Measurements from ENCODE around the gene TMEM100.

The TMEM100 gene

GRCh38 chr17:55756689-55757088 lies 34.0 kb upstream of the TMEM100 start:
- Histone ChIP-seq H4K20me1 (ENCODE audit: insufficient read depth, low read length, poor library complexity, severe bottlenecking) (peaks cover 8% of the 10 kb centered on the region), H3K9ac (ENCODE audit: low read depth, low read length, poor library complexity, severe bottlenecking) (no peak overlapping the region), H3K79me2 (ENCODE audit: insufficient read depth, low read length) (peaks cover 22% of the 10 kb centered on the region), H3K9me2 (replicated peaks; ENCODE audit: low read depth, low read length) (no peaks in the 10 kb centered on the region), H3F3A (ENCODE audit: low read depth) (no peaks in the 10 kb centered on the region), H3K4me2 (ENCODE audit: low read depth, low read length, poor library complexity, severe bottlenecking) (no peak overlapping the region), H3K4me1 (ENCODE audit: insufficient read depth, low read length, poor library complexity, severe bottlenecking) (peaks cover 16% of the 10 kb centered on the region), H3K4me3 (ENCODE audit: low read length, poor library complexity, severe bottlenecking) (no peak overlapping the region), H3K9me3 (ENCODE audit: insufficient read depth, low read depth, low read length) (no peaks in the 10 kb centered on the region), H2AFZ (ENCODE audit: low read length) (no peak overlapping the region), H3K27me3 (ENCODE audit: insufficient read depth, low read length, poor library complexity, severe bottlenecking) (no peaks in the 10 kb centered on the region), H3K36me3 (ENCODE audit: insufficient read depth, low read length) (no peaks in the 10 kb centered on the region)
- TF ChIP-seq CTCF (conservative IDR thresholded peaks at IDR 0.05; ENCODE audit: low read length) (no peak), EZH2phosphoT487 (IDR thresholded peaks at IDR 0.05; ENCODE audit: borderline replicate concordance) (no peak)

GRCh38 chr17:55751720-55752250 lies 29.1 kb upstream of the TMEM100 start:
- H3F3A ChIP-seq (ENCODE audit: low read depth) = no peaks in the 10 kb centered on the region

GRCh38 chr17:55750750-55751657 lies 28.3 kb upstream of the TMEM100 start, which contains the start of gene PCTP:
TSS of gene PCTP (plus strand) at chr17:55751051. CDS start at chr17:55751104, 53 bp downstream.
- H3K9me2 ChIP-seq (replicated peaks; ENCODE audit: low read depth, low read length) = no peaks in the 10 kb centered on the region
- H3K9ac ChIP-seq (ENCODE audit: low read depth, low read length, poor library complexity, severe bottlenecking) = peak within 1 kb of the TSS; percentile 82
- H3K27me3 ChIP-seq (ENCODE audit: insufficient read depth, low read length, poor library complexity, severe bottlenecking) = no peaks in the 10 kb centered on the region
- H3K79me2 ChIP-seq (ENCODE audit: insufficient read depth, low read length) = peaks cover 27% of the 10 kb centered on the region
- TF ChIP-seq CTCF (conservative IDR thresholded peaks at IDR 0.05; ENCODE audit: low read length) (peak; percentile 46), EZH2phosphoT487 (IDR thresholded peaks at IDR 0.05; ENCODE audit: borderline replicate concordance) (no peak)
- H3F3A ChIP-seq (ENCODE audit: low read depth) = no peaks in the 10 kb centered on the region
- peak within 1 kb of the TSS; percentile 95 for H2AFZ ChIP-seq (ENCODE audit: low read length)
- H3K4me1 ChIP-seq (ENCODE audit: insufficient read depth, low read length, poor library complexity, severe bottlenecking) = peaks cover 20% of the 10 kb centered on the region
- H4K20me1 ChIP-seq (ENCODE audit: insufficient read depth, low read length, poor library complexity, severe bottlenecking) = peaks cover 11% of the 10 kb centered on the region
- H3K36me3 ChIP-seq (ENCODE audit: insufficient read depth, low read length) = no peaks in the 10 kb centered on the region
- no peaks in the 10 kb centered on the region for H3K9me3 ChIP-seq (ENCODE audit: insufficient read depth, low read depth, low read length)
- H3K4me2 ChIP-seq (ENCODE audit: low read depth, low read length, poor library complexity, severe bottlenecking) = peak within 1 kb of the TSS; percentile 96
- peak within 1 kb of the TSS; percentile 85 for H3K4me3 ChIP-seq (ENCODE audit: low read length, poor library complexity, severe bottlenecking)

More at GRCh38 chr17:55751720-55752250, 29.1 kb upstream of the TMEM100 start:
- H3K9ac ChIP-seq (ENCODE audit: low read depth, low read length, poor library complexity, severe bottlenecking) = peak overlapping the region; percentile 82
- H3K36me3 ChIP-seq (ENCODE audit: insufficient read depth, low read length) = no peaks in the 10 kb centered on the region
- no peak for TF ChIP-seq CTCF (conservative IDR thresholded peaks at IDR 0.05; ENCODE audit: low read length)
- H3K4me3 ChIP-seq (ENCODE audit: low read length, poor library complexity, severe bottlenecking) = peak overlapping the region; percentile 85
- H4K20me1 ChIP-seq (ENCODE audit: insufficient read depth, low read length, poor library complexity, severe bottlenecking) = peaks cover 11% of the 10 kb centered on the region
- peak overlapping the region; percentile 95 for H2AFZ ChIP-seq (ENCODE audit: low read length)
- peaks cover 20% of the 10 kb centered on the region for H3K4me1 ChIP-seq (ENCODE audit: insufficient read depth, low read length, poor library complexity, severe bottlenecking)
- H3K9me3 ChIP-seq (ENCODE audit: insufficient read depth, low read depth, low read length) = no peaks in the 10 kb centered on the region
- H3K79me2 ChIP-seq (ENCODE audit: insufficient read depth, low read length) = peaks cover 27% of the 10 kb centered on the region
- H3K9me2 ChIP-seq (replicated peaks; ENCODE audit: low read depth, low read length) = no peaks in the 10 kb centered on the region
- H3K27me3 ChIP-seq (ENCODE audit: insufficient read depth, low read length, poor library complexity, severe bottlenecking) = no peaks in the 10 kb centered on the region
- peak overlapping the region; percentile 96 for H3K4me2 ChIP-seq (ENCODE audit: low read depth, low read length, poor library complexity, severe bottlenecking)

Data from Loucy (cell line).